Stomach (tissue), 4 donors: ENCODE results near the gene TIMM44.

Experiments
- POLR2A ChIP-seq, 4 donors: fragments of 450-650 bp; IDR thresholded peaks; one replicate each; pipeline ENCODE4 v1.6.1; 2016; ENCODE audit warnings: antibody characterized with exemption in 4 of 4, control low read depth in 2 of 4, mild to moderate bottlenecking in 1 of 4, moderate library complexity in 1 of 4
- TF ChIP-seq, protein P1 (sequence below), 7 experiments: fragments of 450-650 bp in 4 of 7; fragments of 200-600 bp in 3 of 7; sonication (generic) in 3 of 7; IDR thresholded peaks; one replicate each; pipeline ENCODE4 v1.5.1; 2016 to 2019; ENCODE audit warnings: antibody characterized with exemption in 7 of 7, control low read depth in 2 of 7, mild to moderate bottlenecking in 1 of 7

DNA sequence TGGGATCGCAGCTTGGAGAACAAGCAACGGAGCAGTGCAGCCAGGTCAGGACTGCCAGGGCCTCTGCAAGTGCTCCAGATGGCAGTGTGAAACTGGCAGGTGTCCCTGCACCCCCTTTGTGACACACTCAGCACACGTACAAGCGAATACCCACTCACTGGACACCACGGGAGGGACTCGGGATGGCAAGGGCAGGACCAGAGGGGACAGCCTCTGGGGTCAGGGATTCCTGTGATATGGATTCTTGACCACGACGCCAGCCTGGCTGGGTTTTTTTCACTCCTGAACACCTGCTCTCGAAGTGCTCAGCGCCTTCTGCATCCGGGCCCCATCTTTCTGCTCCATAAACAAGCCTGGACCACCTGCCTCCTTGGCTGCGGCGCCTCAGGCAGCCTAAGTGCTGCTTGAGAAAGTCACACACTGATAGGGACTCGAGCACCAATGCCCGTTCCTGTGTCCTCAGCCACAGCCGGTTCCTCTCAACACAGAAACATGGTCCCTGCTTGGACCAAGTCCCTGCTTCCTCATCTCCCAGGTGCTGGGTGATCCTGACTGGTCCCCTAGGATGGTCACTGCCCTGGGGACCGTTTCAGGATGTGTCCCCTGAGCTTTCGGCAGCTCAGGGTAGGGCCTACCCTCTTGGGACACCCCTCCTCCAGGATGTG lies 40.0 kb upstream of the TIMM44 start:
- TF ChIP-seq, protein P1, sequence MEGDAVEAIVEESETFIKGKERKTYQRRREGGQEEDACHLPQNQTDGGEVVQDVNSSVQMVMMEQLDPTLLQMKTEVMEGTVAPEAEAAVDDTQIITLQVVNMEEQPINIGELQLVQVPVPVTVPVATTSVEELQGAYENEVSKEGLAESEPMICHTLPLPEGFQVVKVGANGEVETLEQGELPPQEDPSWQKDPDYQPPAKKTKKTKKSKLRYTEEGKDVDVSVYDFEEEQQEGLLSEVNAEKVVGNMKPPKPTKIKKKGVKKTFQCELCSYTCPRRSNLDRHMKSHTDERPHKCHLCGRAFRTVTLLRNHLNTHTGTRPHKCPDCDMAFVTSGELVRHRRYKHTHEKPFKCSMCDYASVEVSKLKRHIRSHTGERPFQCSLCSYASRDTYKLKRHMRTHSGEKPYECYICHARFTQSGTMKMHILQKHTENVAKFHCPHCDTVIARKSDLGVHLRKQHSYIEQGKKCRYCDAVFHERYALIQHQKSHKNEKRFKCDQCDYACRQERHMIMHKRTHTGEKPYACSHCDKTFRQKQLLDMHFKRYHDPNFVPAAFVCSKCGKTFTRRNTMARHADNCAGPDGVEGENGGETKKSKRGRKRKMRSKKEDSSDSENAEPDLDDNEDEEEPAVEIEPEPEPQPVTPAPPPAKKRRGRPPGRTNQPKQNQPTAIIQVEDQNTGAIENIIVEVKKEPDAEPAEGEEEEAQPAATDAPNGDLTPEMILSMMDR (IDR thresholded peaks at IDR 0.05) = no peak
- TF ChIP-seq POLR2A (IDR thresholded peaks at IDR 0.05) = no peak
